ENCODE data around the gene CKAP5. TPM values are rescaled to one million over a fixed set of nuclear protein-coding genes. Genes with fewer than 3 reads are reported as not detected.

The CKAP5 gene
- total RNA-seq, 2 donors from 2014 or later, result 30.9 to 43.2 TPM

DNA sequence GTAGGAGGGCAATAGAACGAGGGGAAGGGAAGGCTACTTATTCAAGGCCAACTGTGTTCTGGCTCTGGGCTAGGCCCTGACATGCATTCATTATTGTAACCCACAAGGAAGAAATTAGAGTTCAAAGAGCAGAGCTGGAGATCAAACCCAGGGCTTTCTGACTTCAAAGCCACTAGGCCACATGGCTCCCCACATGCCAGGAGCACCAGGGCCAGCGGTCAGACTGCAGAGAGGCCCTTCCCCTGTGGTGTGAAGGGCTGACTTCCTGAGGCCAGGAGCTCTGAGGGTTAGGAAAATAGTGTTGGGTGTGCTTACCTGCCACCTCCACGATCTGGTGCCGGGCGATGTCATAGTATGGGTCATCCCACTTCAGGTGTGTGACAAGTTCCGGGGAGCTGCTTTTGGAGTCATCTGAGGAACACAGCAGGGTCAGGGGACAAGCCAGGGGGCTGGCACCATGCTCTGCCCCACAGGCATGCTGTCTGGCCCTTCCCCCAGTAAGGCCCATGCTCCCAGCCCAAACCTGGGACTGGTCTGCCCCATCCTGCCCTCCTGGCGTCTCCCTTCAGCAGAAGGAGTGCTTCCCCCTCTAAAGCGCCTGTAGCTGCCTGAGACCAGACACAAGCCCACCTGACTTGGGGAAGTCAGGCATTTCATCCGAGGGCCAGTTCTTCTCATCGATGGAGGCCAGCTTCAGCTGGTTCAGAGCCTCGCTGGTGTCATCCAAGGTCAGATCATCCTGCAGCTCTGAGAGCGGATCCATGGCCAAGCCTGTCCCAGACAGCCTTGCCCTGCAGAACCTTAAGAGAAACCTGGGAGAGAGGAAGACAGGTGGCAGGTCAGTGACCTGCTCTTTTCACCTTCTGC is 150.5 kb downstream of the CKAP5 start:
- H3K36me3 ChIP-seq, result peaks cover 42% of the 10 kb centered on the region
- no peak for DNase-seq (ENCODE audit: low spot score)
- no peaks in the 10 kb centered on the region for H3K27me3 ChIP-seq
- H3K27ac ChIP-seq, result peak overlapping the region; percentile 94 to 96
- no peak overlapping the region for H3K4me3 ChIP-seq
- no peaks in the 10 kb centered on the region for H3K9me3 ChIP-seq
- TF ChIP-seq, protein P1, sequence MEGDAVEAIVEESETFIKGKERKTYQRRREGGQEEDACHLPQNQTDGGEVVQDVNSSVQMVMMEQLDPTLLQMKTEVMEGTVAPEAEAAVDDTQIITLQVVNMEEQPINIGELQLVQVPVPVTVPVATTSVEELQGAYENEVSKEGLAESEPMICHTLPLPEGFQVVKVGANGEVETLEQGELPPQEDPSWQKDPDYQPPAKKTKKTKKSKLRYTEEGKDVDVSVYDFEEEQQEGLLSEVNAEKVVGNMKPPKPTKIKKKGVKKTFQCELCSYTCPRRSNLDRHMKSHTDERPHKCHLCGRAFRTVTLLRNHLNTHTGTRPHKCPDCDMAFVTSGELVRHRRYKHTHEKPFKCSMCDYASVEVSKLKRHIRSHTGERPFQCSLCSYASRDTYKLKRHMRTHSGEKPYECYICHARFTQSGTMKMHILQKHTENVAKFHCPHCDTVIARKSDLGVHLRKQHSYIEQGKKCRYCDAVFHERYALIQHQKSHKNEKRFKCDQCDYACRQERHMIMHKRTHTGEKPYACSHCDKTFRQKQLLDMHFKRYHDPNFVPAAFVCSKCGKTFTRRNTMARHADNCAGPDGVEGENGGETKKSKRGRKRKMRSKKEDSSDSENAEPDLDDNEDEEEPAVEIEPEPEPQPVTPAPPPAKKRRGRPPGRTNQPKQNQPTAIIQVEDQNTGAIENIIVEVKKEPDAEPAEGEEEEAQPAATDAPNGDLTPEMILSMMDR (IDR thresholded peaks at IDR 0.05), result no peak
- H3K4me1 ChIP-seq, result peaks cover 0 to 69% of the 10 kb centered on the region in 2 donors

DNA sequence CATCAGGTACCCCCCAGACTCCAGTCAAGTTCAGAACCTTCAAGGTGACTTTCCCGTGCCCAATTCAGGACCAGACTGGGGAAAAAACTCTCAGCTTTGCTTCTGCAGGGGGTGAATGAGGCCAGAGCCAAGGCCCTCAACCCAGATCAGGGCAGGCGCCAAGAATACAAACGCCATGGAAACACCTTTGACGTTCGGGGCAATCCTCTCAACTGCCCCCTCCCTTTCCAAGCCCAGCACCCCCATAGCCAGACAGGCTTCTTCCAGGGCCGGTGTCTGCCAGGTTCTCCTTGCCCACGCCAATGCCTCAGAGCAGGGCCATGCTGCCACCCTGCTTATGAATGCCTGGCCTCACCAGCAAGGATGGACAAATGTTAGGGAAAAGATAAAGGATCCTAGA is 151.5 kb downstream of the CKAP5 start:
- TF ChIP-seq, protein P1 (IDR thresholded peaks at IDR 0.05), result no peak
- H3K4me1 ChIP-seq, result peaks cover 0 to 66% of the 10 kb centered on the region in 2 donors
- H3K9me3 ChIP-seq, result no peaks in the 10 kb centered on the region
- no peak overlapping the region for H3K4me3 ChIP-seq
- H3K36me3 ChIP-seq, result peaks cover 50% of the 10 kb centered on the region
- H3K27ac ChIP-seq, result peak overlapping the region; percentile 94 to 96
- DNase-seq (ENCODE audit: low spot score), result no peak
- H3K27me3 ChIP-seq, result no peaks in the 10 kb centered on the region

DNA sequence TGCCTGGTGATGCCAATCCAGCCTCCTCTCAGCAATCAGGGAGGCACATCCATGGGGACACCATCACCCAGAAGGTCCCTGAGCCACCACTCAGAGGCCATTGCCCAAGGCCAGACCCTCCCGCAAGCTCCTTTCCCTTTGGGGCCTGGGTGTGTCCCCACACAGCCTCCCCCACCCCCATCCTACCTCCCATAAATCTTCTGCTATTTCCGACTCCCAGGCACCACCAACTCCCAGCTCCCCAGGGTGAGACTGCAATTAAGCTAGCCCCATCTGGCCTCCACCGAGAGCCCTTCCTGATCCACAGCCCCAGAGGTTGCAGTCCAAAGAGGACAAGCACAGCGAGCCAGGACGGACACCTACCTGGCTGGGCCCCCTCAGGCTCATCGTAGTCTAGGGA is 152.0 kb downstream of the CKAP5 start:
- H3K27me3 ChIP-seq, result no peaks in the 10 kb centered on the region
- peaks cover 0 to 61% of the 10 kb centered on the region in 2 donors for H3K4me1 ChIP-seq
- peaks cover 51% of the 10 kb centered on the region for H3K36me3 ChIP-seq
- peak overlapping the region; percentile 94 to 96 for H3K27ac ChIP-seq
- no peak for DNase-seq (ENCODE audit: low spot score)
- no peaks in the 10 kb centered on the region for H3K9me3 ChIP-seq
- TF ChIP-seq, protein P1 (IDR thresholded peaks at IDR 0.05), result no peak
- no peak overlapping the region for H3K4me3 ChIP-seq

DNA sequence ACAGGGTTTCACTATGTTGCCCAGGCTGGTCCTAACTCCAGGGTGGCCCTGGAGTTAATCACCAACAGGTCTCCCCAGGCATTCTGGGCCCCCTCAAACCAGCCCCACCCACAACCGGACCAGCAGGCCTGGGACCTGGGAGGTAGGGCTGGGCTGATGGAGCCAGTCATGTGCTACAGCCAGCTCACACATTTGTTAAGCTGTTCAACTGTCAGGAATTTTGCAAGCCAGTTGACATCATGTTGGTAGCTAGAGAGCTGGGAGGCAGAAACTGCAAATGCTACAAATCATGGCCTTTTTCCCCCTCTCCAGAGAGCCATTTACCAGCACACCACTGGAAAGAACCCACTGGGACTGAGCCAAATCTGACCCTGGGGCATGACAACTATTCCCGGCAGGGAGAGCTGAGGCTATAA is 152.5 kb downstream of the CKAP5 start:
- Histone ChIP-seq H3K9me3 (no peaks in the 10 kb centered on the region), H3K27ac (peak overlapping the region; percentile 94 to 96), H3K36me3 (peaks cover 51% of the 10 kb centered on the region), H3K4me1 (peaks cover 0 to 56% of the 10 kb centered on the region in 2 donors), H3K4me3 (no peak overlapping the region), H3K27me3 (no peaks in the 10 kb centered on the region)
- DNase-seq (ENCODE audit: low spot score), result no peak
- TF ChIP-seq, protein P1 (IDR thresholded peaks at IDR 0.05), result no peak

Small RNA genes within 50 kb of the gene (microRNA-seq; reads per million reads assigned to microRNA genes)
- 0 to 1.4 reads per million in 2 donors for gene MIR5582 (ENCODE audit: borderline number of aligned reads in 2 of 2, borderline replicate concordance in 1 of 2)

Other genes starting within 250 kb of the CKAP5 start
- gene HARBI1, start 229.1 kb downstream of the CKAP5 start, total RNA-seq, result 1 to 10 TPM; 2.3 to 3.3 TPM
- gene ATG13, start 228.7 kb downstream of the CKAP5 start, total RNA-seq, result 10 to 100 TPM; 54.5 to 80.2 TPM
- 100 to 1,000 TPM in 1 of 2 donors, 10 to 100 TPM in 1; 88.1 to 117 TPM for gene ARHGAP1, start 145.7 kb downstream of the CKAP5 start, total RNA-seq
- 1 to 10 TPM; 6.0 to 9.6 TPM for gene ZNF408, start 145.2 kb downstream of the CKAP5 start, total RNA-seq
- not detected for gene F2, start 127.1 kb downstream of the CKAP5 start, total RNA-seq
- gene LRP4, start 72.3 kb upstream of the CKAP5 start, total RNA-seq, result 10 to 100 TPM; 22.5 to 29.6 TPM
- gene CSTPP1, start 90.5 kb upstream of the CKAP5 start, total RNA-seq, result 10 to 100 TPM in 1 of 2 donors, 1 to 10 TPM in 1; 8.1 to 14.0 TPM